Measurements from ENCODE around the gene LLGL2. TPM values are rescaled to one million over a fixed set of nuclear protein-coding genes. Genes with fewer than 3 reads are reported as not detected.
A peak's percentile ranks its signal among the peaks of the same experiment; 100 is the strongest.
"Not testable (repeated sequence)": the region's sequence is repeated elsewhere in the genome, so short reads cannot be mapped to it uniquely, and the experiment has no call there.

The LLGL2 gene
- total and polyA plus RNA-seq, 2 donors, result 5.3 to 36.6 TPM

DNA sequence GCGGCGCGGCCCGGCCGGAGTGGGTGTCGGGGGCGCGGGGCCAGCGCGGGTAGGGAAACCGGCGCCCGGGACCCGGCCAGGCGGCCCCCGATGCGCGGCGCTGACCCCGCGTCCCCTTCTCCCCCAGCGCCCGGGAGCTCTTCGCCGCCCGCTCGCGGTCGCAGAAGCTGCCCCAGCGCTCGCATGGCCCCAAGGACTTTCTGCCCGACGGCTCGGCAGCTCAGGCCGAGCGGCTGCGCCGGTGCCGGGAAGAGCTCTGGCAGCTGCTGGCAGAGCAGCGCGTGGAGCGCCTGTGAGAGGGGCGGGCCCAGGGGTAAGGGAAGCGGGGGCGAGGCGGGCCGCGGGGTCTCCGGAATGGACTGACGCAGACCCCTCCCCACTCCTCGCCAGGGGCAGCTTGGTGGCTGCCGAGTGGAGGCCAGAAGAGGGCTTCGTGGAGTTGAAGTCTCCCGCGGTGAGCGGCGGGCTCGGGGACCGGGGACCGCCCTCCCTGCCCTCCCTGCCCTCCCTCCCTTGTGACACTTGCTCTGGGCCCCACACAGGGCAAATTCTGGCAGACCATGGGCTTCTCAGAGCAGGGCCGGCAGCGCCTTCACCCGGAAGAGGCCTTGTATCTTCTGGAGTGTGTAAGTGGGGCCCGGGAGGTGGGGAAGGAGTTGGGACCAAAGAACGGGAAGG is 8.7 kb upstream of the LLGL2 start:
- Histone ChIP-seq H3K36me3 (ENCODE audit: control insufficient read depth in 2 of 2, insufficient read depth in 2 of 2, low read length in 1 of 2) (peaks cover 13 to 15% of the 10 kb centered on the region in 2 donors), H3K4me1 (ENCODE audit: control insufficient read depth in 2 of 2, insufficient read depth in 2 of 2, low read length in 2 of 2) (peaks cover 27 to 40% of the 10 kb centered on the region in 2 donors), H3K9me3 (ENCODE audit: control insufficient read depth in 2 of 2, insufficient read depth in 1 of 2, low read length in 1 of 2) (no peaks in the 10 kb centered on the region), H3K27ac (ENCODE audit: low read depth in 1 of 2, low read length in 1 of 2) (peak overlapping the region in 1 of 2 donors; percentile 78), H3K27me3 (ENCODE audit: control insufficient read depth in 2 of 2, insufficient read depth in 1 of 2, low read length in 1 of 2) (peaks cover 6 to 27% of the 10 kb centered on the region in 2 donors), H3K4me3 (ENCODE audit: low read length in 2 of 2) (peak overlapping the region; percentile 60 to 93)
- peak in 2 of 9 donors; percentile 48 for DNase-seq (ENCODE audit: low read depth in 6 of 9, low spot score in 9 of 9)
- WGBS, result under 1% methylated on average over 65 of the region's 65 CpGs

DNA sequence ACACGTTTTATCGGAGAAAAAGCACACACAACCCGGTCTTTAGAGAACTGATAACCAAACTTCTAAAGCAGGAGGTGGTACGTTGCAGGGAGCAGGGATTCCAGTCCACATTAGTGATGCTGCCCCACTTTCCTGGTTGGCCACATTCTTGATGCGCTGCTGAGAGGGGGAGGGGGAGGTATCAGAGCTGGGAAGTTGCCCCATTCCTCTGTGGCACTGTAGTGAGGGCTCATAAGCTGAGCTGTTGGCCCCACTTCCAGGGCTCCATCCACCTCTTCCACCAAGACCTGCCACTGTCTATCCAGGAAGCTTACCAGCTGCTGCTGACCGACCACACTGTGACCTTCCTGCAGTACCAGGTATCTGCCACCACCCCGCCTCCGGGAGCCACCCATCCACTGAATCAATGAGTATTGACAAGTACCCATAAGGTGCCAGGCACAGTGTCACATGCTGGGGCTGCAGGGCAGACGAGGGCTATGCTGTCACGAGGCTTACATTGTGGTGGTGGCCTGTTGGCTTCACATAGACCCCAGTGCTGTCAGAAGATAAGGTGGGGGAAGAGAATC is 8.1 kb upstream of the LLGL2 start:
- Histone ChIP-seq H3K27me3 (ENCODE audit: control insufficient read depth in 2 of 2, insufficient read depth in 1 of 2, low read length in 1 of 2) (peaks cover 6 to 27% of the 10 kb centered on the region in 2 donors), H3K4me1 (ENCODE audit: control insufficient read depth in 2 of 2, insufficient read depth in 2 of 2, low read length in 2 of 2) (peaks cover 27 to 40% of the 10 kb centered on the region in 2 donors), H3K27ac (ENCODE audit: low read depth in 1 of 2, low read length in 1 of 2) (peak overlapping the region in 1 of 2 donors; percentile 47), H3K9me3 (ENCODE audit: control insufficient read depth in 2 of 2, insufficient read depth in 1 of 2, low read length in 1 of 2) (no peaks in the 10 kb centered on the region), H3K36me3 (ENCODE audit: control insufficient read depth in 2 of 2, insufficient read depth in 2 of 2, low read length in 1 of 2) (peaks cover 20 to 21% of the 10 kb centered on the region in 2 donors), H3K4me3 (ENCODE audit: low read length in 2 of 2) (peak overlapping the region; percentile 60 to 93)
- 45% methylated on average over 10 of the region's 10 CpGs for WGBS
- no peak for DNase-seq (ENCODE audit: low read depth in 6 of 9, low spot score in 9 of 9)

- DNase-seq (ENCODE audit: low read depth in 6 of 9, low spot score in 9 of 9), result peak in 5 of 9 donors; percentile 38 to 83 (median 40)
- Histone ChIP-seq H3K27ac (ENCODE audit: low read depth in 1 of 2, low read length in 1 of 2) (peak overlapping the region; percentile 14 to 62), H3K36me3 (ENCODE audit: control insufficient read depth in 2 of 2, insufficient read depth in 2 of 2, low read length in 1 of 2) (peaks cover 20 to 21% of the 10 kb centered on the region in 2 donors), H3K9me3 (ENCODE audit: control insufficient read depth in 2 of 2, insufficient read depth in 1 of 2, low read length in 1 of 2) (no peaks in the 10 kb centered on the region), H3K27me3 (ENCODE audit: control insufficient read depth in 2 of 2, insufficient read depth in 1 of 2, low read length in 1 of 2) (peaks cover 6 to 27% of the 10 kb centered on the region in 2 donors), H3K4me1 (ENCODE audit: control insufficient read depth in 2 of 2, insufficient read depth in 2 of 2, low read length in 2 of 2) (peaks cover 27 to 40% of the 10 kb centered on the region in 2 donors), H3K4me3 (ENCODE audit: low read length in 2 of 2) (peak overlapping the region in 1 of 2 donors; percentile 23)
- WGBS, result 12% methylated on average over 3 of the region's 3 CpGs
These were observed 7.3 kb upstream of the LLGL2 start for GRCh38 chr17:75518201-75518600.

DNA sequence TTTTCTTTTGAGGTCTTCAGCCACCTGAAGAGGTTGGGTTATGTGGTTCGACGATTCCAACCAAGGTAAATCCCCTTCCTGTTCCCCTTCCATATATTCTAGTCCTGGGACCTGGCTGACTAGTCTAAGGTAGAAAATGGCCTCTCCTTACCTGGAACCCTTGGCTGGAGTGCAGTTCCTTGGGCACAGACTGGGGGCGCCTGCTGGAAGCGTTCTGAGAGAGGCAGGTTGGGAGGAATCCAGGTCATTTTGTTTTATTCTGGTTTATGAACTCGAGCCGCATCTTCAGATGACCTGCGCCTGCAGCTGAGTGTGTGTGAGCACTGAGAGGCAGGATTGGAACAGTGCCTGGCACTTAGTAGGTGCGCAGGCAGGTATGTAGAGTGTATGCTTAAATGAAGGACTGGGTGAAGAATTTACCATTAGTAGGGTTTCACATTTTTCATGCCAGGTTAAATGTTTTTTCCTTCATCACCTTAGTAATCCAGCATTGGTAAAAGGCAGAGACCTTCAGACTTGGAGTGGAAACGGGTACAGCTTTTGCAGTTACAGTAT is 6.4 kb upstream of the LLGL2 start:
- Histone ChIP-seq H3K4me3 (ENCODE audit: low read length in 2 of 2) (no peak overlapping the region), H3K4me1 (ENCODE audit: control insufficient read depth in 2 of 2, insufficient read depth in 2 of 2, low read length in 2 of 2) (peaks cover 27 to 40% of the 10 kb centered on the region in 2 donors), H3K9me3 (ENCODE audit: control insufficient read depth in 2 of 2, insufficient read depth in 1 of 2, low read length in 1 of 2) (no peaks in the 10 kb centered on the region), H3K27ac (ENCODE audit: low read depth in 1 of 2, low read length in 1 of 2) (no peak overlapping the region), H3K27me3 (ENCODE audit: control insufficient read depth in 2 of 2, insufficient read depth in 1 of 2, low read length in 1 of 2) (peaks cover 6 to 22% of the 10 kb centered on the region in 2 donors), H3K36me3 (ENCODE audit: control insufficient read depth in 2 of 2, insufficient read depth in 2 of 2, low read length in 1 of 2) (peaks cover 21 to 26% of the 10 kb centered on the region in 2 donors)
- 95% methylated on average over 9 of the region's 9 CpGs for WGBS
- no peak for DNase-seq (ENCODE audit: low read depth in 6 of 9, low spot score in 9 of 9)

DNA sequence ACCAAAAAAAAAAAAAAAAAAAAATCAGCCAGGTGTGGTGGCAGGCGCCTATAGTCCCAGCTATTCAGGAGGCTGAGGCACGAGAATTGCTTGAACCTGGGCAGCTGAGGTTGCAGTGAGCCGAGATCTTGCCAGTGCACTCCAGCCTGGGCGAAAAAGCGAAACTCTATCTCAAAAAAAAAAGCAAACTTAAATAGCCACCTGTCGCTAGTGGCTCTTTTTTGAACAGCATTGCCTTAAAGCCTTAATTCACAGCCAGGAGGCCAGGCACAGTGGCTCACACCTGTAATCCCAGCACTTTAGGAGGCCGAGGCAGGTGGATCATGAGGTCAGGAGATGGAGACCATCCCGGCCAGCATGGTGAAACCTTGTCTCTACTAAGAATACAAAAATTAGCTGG is 5.1 kb upstream of the LLGL2 start:
- not testable (repeated sequence) for H3K4me3 ChIP-seq (ENCODE audit: low read length in 2 of 2); H3K9me3 ChIP-seq (ENCODE audit: control insufficient read depth in 2 of 2, insufficient read depth in 1 of 2, low read length in 1 of 2); H3K27ac ChIP-seq (ENCODE audit: low read depth in 1 of 2, low read length in 1 of 2); DNase-seq (ENCODE audit: low read depth in 6 of 9, low spot score in 9 of 9)
- Histone ChIP-seq H3K4me1 (ENCODE audit: control insufficient read depth in 2 of 2, insufficient read depth in 2 of 2, low read length in 2 of 2) (peaks cover 25 to 37% of the 10 kb centered on the region in 2 donors), H3K36me3 (ENCODE audit: control insufficient read depth in 2 of 2, insufficient read depth in 2 of 2, low read length in 1 of 2) (peaks cover 21 to 28% of the 10 kb centered on the region in 2 donors), H3K27me3 (ENCODE audit: control insufficient read depth in 2 of 2, insufficient read depth in 1 of 2, low read length in 1 of 2) (peaks cover 2 to 12% of the 10 kb centered on the region in 2 donors)
- WGBS, result 92% methylated on average over 8 of the region's 8 CpGs

- Histone ChIP-seq H3K27ac (ENCODE audit: low read depth in 1 of 2, low read length in 1 of 2) (no peak overlapping the region), H3K4me1 (ENCODE audit: control insufficient read depth in 2 of 2, insufficient read depth in 2 of 2, low read length in 2 of 2) (peaks cover 26 to 33% of the 10 kb centered on the region in 2 donors)
- WGBS, result 97% methylated on average over 8 of the region's 8 CpGs
These were observed 4.2 kb upstream of the LLGL2 start for GRCh38 chr17:75521290-75521689.

DNA sequence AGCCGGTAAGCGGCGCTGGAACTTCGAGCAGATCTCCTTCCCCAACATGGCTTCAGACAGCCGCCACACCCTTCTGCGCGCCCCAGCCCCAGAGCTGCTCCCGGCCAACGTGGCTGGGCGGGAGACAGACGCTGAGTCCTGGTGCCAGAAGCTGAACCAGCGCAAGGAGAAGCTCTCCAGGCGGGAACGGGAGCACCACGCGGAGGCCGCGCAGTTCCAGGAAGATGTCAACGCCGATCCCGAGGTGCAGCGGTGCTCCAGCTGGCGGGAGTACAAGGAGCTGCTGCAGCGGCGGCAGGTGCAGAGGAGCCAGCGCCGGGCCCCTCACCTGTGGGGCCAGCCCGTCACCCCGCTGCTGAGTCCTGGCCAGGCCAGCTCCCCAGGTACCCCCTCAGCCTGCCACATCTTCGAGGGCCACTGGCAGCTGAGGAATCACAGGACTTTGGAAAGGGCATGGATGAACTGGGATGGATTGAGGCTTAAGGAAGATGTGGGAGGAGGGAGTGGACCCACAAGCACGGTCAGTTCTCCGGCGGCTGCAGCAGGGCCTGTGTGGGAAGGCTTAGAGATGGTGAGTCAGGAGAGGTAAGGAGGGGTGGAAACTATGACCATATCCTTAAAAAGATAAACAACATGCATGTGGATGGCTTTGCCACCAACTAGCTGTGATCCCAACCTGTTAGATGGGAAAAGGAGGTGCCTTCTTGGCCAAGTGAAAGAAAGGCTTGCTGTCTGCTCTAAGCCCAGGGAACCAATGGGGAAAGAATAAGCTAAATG is 3.4 kb upstream of the LLGL2 start:
- H3K4me1 ChIP-seq (ENCODE audit: control insufficient read depth in 2 of 2, insufficient read depth in 2 of 2, low read length in 2 of 2), result peaks cover 23 to 33% of the 10 kb centered on the region in 2 donors
- DNase-seq (ENCODE audit: low read depth in 6 of 9, low spot score in 9 of 9), result no peak
- H3K36me3 ChIP-seq (ENCODE audit: control insufficient read depth in 2 of 2, insufficient read depth in 2 of 2, low read length in 1 of 2), result peaks cover 21 to 28% of the 10 kb centered on the region in 2 donors
- 98% methylated on average over 33 of the region's 33 CpGs for WGBS
- no peak overlapping the region for H3K4me3 ChIP-seq (ENCODE audit: low read length in 2 of 2)
- no peak overlapping the region for H3K27ac ChIP-seq (ENCODE audit: low read depth in 1 of 2, low read length in 1 of 2)
- H3K9me3 ChIP-seq (ENCODE audit: control insufficient read depth in 2 of 2, insufficient read depth in 1 of 2, low read length in 1 of 2), result no peaks in the 10 kb centered on the region
- peaks cover 10 to 19% of the 10 kb centered on the region in 2 donors for H3K27me3 ChIP-seq (ENCODE audit: control insufficient read depth in 2 of 2, insufficient read depth in 1 of 2, low read length in 1 of 2)

More at GRCh38 chr17:75521290-75521689, 4.2 kb upstream of the LLGL2 start:
- Histone ChIP-seq H3K4me3 (ENCODE audit: low read length in 2 of 2) (no peak overlapping the region), H3K27me3 (ENCODE audit: control insufficient read depth in 2 of 2, insufficient read depth in 1 of 2, low read length in 1 of 2) (peaks cover 7 to 15% of the 10 kb centered on the region in 2 donors), H3K36me3 (ENCODE audit: control insufficient read depth in 2 of 2, insufficient read depth in 2 of 2, low read length in 1 of 2) (peaks cover 21 to 28% of the 10 kb centered on the region in 2 donors), H3K9me3 (ENCODE audit: control insufficient read depth in 2 of 2, insufficient read depth in 1 of 2, low read length in 1 of 2) (no peaks in the 10 kb centered on the region)
- no peak for DNase-seq (ENCODE audit: low read depth in 6 of 9, low spot score in 9 of 9)

- 97% methylated on average over 7 of the region's 7 CpGs for WGBS
- DNase-seq (ENCODE audit: low read depth in 6 of 9, low spot score in 9 of 9), result no peak
- Histone ChIP-seq H3K27me3 (ENCODE audit: control insufficient read depth in 2 of 2, insufficient read depth in 1 of 2, low read length in 1 of 2) (peaks cover 10 to 24% of the 10 kb centered on the region in 2 donors), H3K4me3 (ENCODE audit: low read length in 2 of 2) (no peak overlapping the region), H3K9me3 (ENCODE audit: control insufficient read depth in 2 of 2, insufficient read depth in 1 of 2, low read length in 1 of 2) (no peaks in the 10 kb centered on the region), H3K4me1 (ENCODE audit: control insufficient read depth in 2 of 2, insufficient read depth in 2 of 2, low read length in 2 of 2) (peaks cover 8 to 18% of the 10 kb centered on the region in 2 donors), H3K36me3 (ENCODE audit: control insufficient read depth in 2 of 2, insufficient read depth in 2 of 2, low read length in 1 of 2) (peaks cover 21 to 28% of the 10 kb centered on the region in 2 donors), H3K27ac (ENCODE audit: low read depth in 1 of 2, low read length in 1 of 2) (no peak overlapping the region)
These were observed 1.9 kb upstream of the LLGL2 start for GRCh38 chr17:75523647-75524046.
